ENCODE measurements around the gene OGA.

Gene OGA

DNA sequence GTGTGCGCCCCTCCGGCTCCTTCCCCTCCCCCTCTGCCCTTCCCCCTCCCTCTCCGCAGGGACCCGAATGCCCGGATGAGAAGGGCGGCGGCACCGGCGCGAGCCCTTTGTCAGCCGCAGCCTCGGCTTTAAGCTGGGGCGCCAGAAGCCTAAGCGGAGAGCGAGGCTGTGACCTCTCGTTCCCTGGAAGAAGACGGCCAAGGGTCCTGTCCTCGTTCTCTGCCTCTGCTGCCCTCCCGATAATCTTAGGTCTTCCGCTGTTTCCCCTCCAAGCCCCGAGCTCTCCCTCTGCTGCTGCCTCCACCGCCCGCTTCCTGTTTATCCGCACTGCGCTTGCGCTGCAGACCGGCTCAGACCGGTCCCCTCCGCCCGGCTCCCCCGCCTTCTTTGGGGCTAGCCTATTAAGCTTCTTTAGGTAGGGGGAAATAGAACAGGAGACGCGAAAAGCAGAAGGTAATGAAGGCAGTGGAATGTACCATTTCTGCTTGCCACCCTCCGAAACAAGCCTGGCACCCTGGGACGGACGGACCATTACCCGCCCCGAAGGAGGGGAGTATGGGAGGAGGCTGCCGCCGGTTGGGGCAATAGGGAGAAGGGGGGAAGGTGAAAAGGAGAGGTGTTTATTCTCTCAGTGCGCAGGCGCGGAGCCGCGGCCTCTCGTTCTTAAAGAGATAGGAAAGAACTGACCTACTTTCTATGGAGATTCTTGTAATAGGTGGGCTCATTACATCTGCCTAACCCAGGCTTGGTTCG lies at the start of gene OGA:
Gene OGA (minus strand): TSS at position 326 of the 753 bp plus-strand sequence. CDS start 422 bp downstream, outside the sequence.
- peak; percentile 97 for DNase-seq (ENCODE audit: low read depth)

DNA sequence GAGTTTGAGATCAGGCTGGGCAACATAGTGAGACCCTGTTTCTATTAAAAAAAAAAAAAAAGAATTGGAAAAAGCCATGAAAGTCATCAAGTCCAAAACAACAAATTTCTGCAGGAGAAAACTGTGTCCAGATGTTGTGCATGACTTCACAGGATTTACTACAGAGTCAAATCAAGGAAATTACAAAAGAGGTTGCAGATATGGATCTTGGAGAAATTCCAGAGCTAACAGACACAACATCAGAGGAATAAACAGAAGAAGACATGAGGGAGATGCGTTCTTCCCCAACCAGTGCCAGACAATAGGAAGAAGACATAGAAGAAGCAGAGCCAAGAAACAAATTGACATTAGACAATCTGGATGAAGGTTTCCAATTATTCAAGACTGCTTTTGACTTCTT lies 49.7 kb upstream of the OGA start:
- no peak for DNase-seq (ENCODE audit: low read depth)

DNA sequence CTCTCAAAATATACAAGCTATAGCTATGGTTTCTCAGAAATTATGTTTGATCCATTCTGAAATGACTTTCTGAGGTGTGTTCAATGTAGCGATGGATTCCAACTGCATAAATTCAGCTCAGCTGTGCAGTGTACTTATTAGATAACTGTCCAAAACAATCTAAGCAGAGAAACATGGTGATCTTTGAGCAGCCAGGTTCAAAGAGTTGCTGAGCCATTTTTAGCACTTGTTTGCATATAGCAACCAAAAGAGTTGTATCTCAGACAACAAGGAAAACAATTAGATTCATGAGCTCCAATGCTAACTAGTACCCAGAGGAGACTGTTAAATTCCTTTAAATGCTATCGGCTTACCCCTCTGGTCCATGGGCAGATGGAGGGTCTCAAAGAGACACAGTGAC lies 41.3 kb upstream of the OGA start:
- DNase-seq (ENCODE audit: low read depth): no peak

DNA sequence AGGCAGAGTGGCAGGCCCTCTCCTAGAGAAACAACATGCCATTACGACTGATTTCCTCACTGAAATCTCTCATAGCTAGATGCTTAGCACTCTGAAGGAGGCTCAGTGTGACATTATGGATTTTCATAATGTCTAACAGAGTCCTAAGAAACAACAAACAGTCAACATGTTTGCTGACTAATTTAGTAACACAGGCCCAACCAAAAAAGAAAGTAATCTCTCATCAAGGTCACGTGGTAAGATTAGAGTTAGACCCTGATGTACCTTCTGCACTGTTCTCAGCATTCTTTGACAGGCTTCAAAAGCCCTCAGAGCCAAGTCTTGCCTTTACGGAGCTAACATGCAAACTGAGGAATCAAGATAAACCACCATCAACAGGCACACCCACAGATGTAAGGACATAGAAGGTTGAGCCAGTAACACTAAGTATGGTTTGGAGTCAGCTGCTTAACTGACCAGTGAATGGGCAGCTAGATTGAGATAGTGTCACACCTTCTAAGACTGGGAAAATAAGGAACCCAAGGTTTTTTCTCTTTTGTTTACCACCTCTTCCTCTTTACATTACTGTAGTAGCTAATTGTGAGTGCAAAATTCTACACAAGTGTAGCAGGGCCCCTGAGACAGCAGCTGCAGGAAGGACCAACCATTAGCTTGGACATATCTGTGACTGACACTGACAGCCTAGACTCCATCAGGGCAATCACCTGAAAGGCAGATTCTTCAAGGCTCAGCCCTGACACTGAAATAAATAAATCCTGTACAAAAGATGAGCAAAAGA lies 40.7 kb upstream of the OGA start:
- DNase-seq (ENCODE audit: low read depth): no peak

DNA sequence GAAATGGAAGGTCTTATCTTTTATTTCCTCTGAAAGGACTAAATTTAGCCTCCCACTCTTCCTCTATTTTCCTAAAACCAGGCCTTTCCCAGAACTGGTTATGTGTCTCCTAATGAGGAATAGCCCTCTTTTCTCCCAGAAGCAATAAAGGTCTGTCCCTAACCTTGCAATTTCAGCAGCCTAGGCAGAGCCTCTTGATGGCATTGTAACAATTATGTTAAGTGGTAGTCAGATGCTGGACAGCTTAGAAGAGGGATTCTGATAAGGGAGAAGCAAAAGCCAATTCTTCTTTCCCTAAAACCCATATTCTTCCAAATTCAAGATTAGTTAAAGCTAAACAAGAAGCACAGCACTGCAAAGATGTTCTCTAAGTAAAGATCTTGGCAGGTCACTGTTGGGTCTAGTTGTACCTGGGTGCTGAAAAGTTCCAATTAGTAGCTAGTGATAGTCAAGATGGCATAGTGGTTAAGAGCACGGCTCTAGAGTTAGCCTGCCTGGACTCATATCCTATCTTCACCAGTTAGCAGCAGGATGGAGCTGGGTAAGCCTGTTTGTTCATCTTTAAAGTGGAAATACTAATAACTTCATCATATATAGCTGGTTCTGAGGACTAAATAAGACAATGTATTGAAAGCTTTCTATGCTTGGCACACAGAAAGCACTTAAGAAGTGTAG lies 39.7 kb upstream of the OGA start:
- no peak for DNase-seq (ENCODE audit: low read depth)

DNA sequence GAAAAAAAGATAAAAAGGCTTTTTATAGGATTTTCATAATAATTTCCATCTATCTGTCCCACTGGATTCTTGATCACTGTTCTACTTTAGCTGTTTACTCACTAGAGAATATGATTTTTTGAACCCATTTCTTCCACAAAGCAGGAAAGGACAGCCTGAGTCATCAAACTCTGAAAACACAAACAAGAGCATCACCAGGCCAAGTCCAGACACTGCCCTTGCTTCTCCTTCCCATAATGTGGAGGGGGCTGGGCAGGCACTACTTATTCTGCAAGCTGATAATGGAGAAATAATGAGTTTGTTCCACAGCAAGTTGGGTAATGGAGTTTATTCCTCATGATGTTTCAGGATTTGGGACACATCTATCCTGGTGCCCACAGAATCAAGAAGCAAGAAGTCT lies 38.4 kb upstream of the OGA start:
- no peak for DNase-seq (ENCODE audit: low read depth)

DNA sequence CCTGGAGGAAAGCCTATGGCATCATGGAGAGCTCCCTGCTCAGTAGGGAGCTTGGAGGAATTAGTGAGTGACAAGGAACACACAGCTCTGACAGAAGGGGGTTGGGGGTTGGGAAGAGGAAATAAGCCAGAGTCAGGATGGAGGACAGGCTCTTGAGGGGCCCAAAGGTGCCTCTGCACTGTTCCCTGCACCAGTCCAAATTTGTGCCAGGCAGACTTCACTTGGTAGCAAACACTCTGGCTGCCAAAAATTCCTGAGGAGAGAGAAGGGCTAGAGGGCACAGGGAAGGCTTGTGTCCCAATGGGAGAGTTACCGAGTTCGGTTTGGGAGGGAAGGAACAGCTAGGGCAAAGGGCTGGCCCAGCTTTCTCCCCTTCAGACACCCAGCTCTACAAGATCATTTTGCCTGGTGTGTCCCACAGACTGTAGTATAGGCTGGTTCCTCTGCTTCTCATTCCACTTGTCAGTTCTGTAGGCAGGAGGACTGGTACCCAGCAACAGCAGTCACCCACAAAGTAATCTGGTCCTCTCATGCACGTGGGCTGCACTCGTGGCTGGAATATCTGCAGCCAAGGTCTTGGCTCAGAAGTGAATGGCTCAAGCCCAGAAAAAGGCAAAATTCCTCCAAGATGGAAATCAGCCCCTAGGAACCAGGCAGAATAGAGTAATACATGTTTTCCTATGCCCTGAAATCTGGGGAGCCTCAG lies 33.3 kb upstream of the OGA start:
- DNase-seq (ENCODE audit: low read depth): no peak

DNA sequence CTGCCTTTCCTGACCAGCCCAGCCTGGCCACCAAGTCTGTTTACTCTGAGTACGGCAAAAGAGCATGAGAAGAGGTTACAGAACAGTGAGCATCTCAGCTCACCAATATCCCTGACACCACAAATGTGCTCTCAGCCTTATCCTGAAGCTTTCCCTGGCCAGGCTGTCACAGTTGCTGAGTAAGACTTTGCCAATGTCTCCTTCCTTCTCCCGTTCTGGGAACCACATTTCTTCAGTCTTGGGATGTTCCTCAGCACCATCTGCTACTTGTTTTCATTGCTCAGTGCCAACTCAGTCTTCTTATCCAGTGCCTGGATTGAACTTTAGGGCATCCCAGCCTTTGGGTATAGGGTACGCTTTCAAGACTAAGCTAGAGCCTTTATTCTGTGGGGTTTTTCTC lies 32.5 kb upstream of the OGA start:
- no peak for DNase-seq (ENCODE audit: low read depth)

DNA sequence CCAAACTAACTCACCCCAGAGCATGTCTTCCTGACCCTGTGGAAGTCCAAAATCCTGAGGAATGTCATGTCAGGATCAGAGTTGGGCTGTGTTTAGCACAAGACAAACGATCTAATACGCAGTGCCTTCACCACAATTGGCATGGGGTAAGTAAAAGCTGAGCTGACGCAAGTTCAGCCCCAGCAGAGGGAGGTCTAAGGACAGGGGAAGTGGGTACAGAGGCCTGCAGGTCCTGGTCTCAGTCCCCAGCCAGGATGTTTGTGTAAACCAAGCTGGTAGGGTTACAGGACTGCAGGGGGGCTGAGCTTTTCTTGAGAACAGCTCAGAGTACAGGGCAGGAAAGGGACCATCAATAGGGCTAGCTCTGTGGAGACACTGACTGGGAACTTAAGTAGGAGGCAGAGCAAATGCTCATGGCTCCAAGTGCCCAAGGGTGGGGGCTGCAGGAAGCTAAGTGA lies 30.7 kb upstream of the OGA start:
- DNase-seq (ENCODE audit: low read depth): no peak

DNA sequence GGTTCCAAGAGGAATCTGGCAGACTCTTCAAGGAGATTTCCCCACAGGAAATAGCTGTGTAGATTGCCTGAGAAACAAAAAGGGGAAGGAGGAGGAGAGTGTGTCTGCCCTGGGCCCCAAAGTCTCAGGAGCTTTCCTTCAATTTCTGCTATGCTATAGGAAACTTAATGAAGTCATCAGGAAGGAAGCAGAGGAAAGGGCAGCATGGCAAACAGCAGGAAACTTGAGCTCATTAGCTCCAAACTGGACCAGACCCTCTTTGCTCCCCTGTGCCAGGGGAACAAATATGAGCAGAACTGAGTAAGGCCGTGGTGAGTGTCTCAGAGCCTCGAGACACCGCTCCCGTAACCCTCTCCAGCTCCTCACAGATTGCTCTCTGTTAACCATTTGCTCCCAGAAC lies 30.2 kb upstream of the OGA start:
- DNase-seq (ENCODE audit: low read depth): no peak

DNA sequence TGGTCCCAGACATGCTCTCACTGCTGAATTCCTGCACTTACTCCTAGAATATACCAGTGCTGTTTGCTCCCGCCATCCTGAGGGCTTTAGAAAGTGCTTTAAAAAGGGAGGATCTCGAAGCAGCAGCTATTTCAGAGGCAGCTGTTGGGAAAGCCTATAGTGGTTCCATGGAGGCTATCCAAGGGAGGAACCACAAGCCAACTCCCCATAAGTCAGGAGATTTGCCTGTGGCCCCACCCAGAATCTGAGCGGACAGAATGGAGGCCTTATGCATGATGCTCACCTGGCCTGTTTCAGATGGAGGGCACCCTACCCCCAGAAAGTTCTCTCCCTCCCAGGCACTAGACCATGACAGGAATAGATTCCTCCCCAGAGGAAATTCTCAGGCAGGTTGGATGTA lies 27.6 kb upstream of the OGA start:
- DNase-seq (ENCODE audit: low read depth): no peak

DNA sequence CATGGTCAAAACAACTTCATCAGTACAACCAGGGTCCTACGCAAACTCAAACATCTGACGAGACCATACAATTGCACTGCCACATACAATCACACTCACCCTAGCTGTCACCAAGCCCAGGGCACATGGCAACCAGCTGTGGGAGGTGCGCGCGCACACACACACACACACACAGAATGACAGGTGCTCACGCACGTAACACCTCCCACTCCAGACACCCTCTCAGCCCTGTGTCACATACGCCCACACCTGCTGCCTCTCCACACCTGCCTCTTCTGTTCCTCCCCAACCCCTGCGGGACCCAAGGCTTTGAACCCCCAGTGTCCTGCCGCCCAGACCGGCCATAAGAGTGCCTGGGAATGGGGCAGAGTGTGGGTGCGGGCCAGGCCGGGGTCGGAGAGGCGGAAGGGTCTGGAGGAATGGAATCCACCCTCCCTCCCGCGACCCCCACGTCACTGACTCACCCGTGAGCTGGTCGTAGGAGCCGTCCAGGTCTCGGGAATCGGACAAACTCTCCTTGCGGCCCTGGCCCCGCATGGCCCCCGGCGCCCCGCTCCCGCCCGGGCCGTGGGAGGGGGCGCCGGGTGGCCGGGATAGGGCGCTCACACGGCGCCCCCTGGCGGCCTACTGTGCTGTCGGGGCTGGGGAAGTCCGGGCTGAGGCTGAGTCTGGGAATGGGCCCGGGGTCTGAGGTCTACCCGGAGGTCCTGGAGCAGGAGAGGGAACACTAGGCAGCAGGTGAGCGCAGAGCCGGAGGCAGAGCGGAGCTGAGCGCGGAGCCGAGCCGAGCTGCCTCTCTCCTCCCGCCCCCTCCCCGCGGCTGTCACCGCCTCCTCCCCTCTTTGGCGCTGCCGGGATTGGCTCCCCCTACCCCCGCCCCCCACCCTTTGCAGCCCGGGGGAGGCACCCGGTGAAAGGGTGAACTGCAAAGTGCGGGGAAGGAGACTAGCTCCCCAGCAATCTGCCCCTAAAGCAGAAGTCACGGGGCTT lies 25.1 kb upstream of the OGA start, which contains the start of gene KCNIP2:
Gene KCNIP2 (minus strand): TSS at position 769 of the 990 bp plus-strand sequence. CDS start 232 bp downstream, at position 537.
- DNase-seq (ENCODE audit: low read depth): peak; percentile 45

DNA sequence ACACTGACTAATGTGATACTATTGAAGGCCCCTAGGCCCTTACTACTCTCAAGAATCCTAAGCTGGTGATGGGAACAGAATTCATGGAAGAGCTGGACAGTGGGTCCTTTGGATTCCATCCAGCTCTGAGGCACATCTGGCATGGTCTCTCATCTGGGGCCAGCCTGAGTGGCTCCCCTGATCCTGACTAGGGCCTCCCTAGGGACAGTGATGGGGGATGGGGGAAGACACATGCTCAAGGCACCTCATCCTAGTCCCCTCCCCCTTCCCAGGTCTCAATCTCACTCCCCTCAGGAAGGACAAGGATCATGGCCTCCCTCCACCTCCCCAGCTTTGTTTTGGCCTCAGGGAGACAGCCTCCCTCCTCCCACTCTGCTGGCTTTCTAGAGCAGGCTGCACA lies 23.6 kb upstream of the OGA start:
- no peak for DNase-seq (ENCODE audit: low read depth)

DNA sequence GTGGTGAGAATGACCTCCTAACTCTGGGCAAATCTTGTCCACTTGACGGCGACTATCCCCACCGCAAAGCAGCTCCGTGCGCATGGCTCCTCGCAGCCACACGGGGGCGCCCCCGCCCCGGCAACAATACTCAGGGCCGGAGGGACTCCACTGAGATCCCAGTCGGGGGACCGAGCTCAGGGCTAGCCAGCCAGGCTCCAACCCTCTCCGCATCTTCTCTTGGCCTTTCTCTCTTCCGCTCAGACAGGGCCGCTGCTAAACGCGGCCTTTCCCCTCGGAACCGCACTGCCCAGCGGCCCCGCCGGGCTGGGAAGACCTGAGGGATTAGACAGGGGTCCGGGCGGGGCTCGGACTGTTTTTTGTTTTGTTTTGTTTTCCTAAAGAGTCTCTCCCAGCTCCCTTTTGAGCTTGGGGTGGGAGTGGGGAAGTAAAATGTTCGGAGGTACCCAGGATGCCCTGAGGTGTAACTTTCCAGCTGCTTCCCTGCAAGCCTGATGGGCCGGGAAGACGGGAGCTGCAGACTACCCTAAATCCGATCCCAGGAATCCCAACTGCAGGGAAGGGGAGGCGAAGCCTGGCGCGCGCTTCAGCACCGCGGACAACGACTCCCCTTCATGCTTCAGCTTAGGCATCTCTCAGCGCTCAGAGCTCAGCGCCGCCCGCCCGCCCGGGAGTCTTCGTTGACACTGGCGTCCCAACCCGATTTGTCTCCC lies 22.7 kb upstream of the OGA start:
- DNase-seq (ENCODE audit: low read depth): peak; percentile 63

DNA sequence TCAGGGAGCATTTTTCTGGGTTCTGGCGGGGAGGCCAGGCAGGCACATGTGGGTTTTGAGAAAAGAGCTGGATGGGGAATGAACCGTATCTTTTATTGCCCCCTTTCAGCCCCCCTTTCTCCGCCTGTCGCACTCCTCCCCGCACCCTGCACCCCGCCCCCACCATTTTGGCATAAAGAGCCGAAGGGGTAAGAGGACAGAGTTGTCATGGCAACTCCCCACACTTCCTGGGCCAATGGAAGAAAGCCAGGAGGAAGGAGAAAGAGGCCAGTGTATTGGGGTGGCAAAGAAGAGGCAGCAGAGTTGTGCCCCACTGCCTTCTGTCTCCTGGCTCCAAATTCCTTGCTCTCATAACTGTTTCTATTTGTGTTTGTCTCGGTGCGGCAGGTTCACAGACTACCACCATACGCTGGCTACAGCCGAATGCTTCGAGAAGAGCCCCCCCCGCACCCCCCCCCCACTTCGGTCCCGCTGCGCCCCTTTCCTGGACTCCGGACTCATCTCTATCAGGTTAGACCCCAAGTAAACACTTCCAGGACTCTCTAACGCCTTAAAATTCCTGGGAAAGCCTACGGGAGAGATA lies 21.9 kb upstream of the OGA start:
- DNase-seq (ENCODE audit: low read depth): no peak

DNA sequence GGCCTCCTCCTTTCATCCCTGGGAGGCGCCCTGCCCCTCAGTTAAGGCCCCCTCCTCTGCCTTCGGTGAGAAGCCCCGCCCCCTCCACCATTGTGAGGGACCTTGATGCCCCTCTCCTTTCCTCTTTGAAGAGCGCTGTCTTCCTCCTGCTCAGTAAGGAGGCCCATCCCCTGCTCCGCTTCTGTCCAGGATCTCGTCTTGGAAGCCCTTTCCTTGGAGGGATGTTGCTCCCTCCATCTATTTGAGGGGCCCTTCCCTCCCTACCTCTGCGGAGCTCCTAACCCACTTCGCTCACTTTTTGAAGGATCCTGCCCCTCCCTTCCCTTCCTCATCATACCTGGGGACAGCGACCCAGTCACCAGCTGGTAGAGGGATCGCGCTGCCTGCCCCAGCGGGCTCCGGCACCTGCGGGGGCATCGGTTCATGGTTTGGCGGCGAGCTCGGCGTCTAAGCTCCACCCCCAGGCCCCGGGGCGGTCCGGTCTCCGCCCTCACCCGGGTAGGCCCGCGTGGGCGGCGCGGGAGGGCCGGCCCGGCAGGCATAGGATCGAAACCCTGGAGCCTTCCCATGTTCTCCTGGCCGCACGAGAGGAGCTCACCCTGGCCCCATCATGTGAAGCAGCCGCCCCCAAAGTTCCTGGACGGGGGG lies 21.3 kb upstream of the OGA start:
- peak; percentile 47 for DNase-seq (ENCODE audit: low read depth)

DNA sequence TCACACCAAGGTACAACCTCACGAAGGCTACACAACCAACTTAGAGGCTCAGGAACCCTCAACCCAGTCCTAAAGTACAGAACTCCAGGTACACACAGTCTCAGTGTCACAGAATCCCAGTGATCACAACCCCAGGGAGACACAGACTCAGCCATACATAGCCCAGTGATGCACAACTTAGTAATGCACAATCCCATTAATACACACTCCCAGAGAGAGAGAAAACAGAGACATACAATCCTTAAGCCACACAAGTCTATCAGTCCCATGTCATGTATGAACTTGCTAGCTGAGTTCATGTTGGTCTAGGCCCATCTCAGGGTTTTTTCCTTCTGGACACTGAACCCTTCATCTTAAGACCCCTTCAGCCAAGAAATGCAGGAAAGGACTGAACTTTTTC lies 20.8 kb upstream of the OGA start:
- DNase-seq (ENCODE audit: low read depth): no peak

DNA sequence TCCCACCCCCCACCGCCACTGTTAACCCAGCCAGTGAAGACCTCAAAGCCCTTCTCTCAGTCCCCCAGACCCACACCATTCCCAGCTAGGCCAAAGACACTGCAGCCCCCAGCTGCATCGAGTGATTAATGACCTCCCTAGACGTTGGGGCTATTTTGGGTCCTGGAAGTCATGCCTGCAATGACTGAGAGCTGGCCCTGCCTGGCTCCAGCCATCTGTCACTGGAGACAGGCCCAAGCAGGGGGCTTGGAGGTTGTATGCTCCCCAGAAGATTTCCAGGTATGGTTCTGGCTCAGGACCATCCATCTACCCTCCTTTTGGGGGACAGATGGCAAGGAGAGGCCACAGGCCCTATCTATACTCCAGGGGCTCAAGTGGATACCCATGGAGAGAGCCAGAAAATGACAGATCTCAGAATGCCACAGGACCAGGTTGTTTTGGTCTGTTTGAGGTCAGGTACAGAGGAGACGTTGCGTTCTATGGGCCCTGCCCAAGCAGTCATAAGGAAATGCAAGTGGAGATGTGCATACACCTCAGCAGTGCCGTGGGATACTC lies 20.2 kb upstream of the OGA start:
- no peak for DNase-seq (ENCODE audit: low read depth)

DNA sequence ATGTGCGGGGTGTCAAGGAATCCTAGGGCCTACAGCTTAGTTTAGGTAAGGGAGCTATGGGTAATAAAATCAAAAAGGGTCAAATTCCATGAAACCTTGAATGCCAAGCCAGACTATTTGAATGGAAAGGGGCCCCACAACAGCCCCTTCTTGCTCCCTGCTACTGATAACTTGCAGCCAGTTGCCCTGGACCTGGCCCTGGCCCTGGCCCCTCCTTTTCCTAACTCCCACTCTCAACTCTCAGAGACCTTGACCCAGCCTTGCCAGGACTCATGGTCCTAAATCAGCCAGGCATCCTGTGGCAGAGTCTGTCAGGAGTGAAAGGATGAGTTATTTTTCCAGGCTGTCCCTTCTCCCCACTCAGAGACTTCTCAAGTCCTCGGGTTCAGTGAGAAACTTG lies 19.5 kb upstream of the OGA start:
- no peak for DNase-seq (ENCODE audit: low read depth)
